ENCODE measurements around the gene RB1. TPM values are rescaled to one million over a fixed set of nuclear protein-coding genes. Genes with fewer than 3 reads are reported as not detected.

The RB1 gene
- total RNA-seq, 1 experiment from 2014 or later = 18.8 TPM

DNA sequence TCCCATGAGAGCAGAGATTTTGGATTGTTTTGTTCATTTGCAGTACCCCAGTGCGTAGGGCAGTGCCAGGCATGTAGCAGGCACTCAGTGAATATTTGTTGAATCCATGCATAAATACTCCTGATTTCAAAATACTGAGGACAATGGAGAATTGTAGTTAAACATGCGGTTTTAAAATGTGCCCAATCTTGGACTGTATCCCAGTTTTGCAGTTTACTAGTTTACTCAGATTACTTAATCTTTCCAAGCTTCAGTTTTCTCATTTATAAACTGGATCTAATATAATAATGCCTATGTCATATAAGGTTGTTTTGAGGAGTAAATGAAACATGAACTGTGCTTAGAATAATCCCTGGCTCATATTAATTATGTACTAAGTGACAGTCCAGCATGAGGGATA, 190.3 kb downstream of the RB1 start (continued):
- TF ChIP-seq, protein P1, sequence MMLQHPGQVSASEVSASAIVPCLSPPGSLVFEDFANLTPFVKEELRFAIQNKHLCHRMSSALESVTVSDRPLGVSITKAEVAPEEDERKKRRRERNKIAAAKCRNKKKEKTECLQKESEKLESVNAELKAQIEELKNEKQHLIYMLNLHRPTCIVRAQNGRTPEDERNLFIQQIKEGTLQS (CRISPR knock-in tag; conservative IDR thresholded peaks at IDR 0.05) = no peak
- TF ChIP-seq TCF7 (CRISPR knock-in tag; IDR thresholded peaks at IDR 0.05; ENCODE audit: low read depth) (no peak), ESRRA (CRISPR knock-in tag; IDR thresholded peaks at IDR 0.05; ENCODE audit: borderline replicate concordance) (no peak)
- TF ChIP-seq, protein P2, sequence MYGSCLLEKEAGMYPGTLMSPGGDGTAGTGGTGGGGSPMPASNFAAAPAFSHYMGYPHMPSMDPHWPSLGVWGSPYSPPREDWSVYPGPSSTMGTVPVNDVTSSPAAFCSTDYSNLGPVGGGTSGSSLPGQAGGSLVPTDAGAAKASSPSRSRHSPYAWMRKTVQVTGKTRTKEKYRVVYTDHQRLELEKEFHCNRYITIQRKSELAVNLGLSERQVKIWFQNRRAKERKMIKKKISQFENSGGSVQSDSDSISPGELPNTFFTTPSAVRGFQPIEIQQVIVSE (CRISPR knock-in tag; IDR thresholded peaks at IDR 0.05; ENCODE audit: borderline replicate concordance) = no peak
- TF ChIP-seq, protein P3, sequence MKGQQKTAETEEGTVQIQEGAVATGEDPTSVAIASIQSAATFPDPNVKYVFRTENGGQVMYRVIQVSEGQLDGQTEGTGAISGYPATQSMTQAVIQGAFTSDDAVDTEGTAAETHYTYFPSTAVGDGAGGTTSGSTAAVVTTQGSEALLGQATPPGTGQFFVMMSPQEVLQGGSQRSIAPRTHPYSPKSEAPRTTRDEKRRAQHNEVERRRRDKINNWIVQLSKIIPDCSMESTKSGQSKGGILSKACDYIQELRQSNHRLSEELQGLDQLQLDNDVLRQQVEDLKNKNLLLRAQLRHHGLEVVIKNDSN (CRISPR knock-in tag; IDR thresholded peaks at IDR 0.05) = no peak
- TF ChIP-seq, protein P4, sequence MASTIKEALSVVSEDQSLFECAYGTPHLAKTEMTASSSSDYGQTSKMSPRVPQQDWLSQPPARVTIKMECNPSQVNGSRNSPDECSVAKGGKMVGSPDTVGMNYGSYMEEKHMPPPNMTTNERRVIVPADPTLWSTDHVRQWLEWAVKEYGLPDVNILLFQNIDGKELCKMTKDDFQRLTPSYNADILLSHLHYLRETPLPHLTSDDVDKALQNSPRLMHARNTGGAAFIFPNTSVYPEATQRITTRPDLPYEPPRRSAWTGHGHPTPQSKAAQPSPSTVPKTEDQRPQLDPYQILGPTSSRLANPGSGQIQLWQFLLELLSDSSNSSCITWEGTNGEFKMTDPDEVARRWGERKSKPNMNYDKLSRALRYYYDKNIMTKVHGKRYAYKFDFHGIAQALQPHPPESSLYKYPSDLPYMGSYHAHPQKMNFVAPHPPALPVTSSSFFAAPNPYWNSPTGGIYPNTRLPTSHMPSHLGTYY (CRISPR knock-in tag; IDR thresholded peaks at IDR 0.05) = no peak

DNA sequence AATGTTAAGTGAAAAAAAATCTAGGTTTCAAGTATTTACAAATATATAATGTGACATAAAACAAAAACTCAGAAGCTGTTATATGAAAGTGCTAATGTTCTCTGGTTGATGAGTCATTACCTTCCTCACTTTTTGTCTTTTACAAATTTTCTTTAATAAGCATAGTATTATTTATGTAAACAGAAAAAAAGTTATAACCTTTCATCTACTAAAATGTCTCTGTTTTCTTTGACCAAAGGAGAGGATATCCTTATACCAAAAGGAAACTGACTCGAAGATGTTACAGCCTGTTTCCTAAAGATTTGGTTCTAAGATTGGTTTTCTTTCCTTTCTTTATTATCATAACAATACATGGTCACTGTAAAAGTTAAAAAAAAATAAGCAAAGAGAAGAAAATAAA, 191.3 kb downstream of the RB1 start:
- ChIA-PET CTCF (no interaction called here), POLR2A (no interaction called here)
- DNase-seq (ENCODE audit: low spot score) = no peak
- TF ChIP-seq, protein P5, sequence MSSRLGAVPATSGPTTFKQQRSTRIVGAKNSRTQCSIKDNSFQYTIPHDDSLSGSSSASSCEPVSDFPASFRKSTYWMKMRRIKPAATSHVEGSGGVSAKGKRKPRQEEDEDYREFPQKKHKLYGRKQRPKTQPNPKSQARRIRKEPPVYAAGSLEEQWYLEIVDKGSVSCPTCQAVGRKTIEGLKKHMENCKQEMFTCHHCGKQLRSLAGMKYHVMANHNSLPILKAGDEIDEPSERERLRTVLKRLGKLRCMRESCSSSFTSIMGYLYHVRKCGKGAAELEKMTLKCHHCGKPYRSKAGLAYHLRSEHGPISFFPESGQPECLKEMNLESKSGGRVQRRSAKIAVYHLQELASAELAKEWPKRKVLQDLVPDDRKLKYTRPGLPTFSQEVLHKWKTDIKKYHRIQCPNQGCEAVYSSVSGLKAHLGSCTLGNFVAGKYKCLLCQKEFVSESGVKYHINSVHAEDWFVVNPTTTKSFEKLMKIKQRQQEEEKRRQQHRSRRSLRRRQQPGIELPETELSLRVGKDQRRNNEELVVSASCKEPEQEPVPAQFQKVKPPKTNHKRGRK (CRISPR knock-in tag; IDR thresholded peaks at IDR 0.05; ENCODE audit: borderline replicate concordance) = no peak
- TF ChIP-seq ESRRA (CRISPR knock-in tag; IDR thresholded peaks at IDR 0.05; ENCODE audit: borderline replicate concordance) = no peak
- TF ChIP-seq, protein P6, sequence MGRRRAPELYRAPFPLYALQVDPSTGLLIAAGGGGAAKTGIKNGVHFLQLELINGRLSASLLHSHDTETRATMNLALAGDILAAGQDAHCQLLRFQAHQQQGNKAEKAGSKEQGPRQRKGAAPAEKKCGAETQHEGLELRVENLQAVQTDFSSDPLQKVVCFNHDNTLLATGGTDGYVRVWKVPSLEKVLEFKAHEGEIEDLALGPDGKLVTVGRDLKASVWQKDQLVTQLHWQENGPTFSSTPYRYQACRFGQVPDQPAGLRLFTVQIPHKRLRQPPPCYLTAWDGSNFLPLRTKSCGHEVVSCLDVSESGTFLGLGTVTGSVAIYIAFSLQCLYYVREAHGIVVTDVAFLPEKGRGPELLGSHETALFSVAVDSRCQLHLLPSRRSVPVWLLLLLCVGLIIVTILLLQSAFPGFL (CRISPR knock-in tag; IDR thresholded peaks at IDR 0.05; ENCODE audit: borderline replicate concordance) = no peak
- Mint-ChIP-seq H3K27ac (no peak overlapping the region), H3K27me3 (ENCODE audit: low read depth) (no peaks in the 10 kb centered on the region), H3K9me3 (no peaks in the 10 kb centered on the region), H3K4me1 (peaks cover 16% of the 10 kb centered on the region), H3K4me3 (no peak overlapping the region), H3K36me3 (no peaks in the 10 kb centered on the region)
- ATAC-seq = no peak

DNA sequence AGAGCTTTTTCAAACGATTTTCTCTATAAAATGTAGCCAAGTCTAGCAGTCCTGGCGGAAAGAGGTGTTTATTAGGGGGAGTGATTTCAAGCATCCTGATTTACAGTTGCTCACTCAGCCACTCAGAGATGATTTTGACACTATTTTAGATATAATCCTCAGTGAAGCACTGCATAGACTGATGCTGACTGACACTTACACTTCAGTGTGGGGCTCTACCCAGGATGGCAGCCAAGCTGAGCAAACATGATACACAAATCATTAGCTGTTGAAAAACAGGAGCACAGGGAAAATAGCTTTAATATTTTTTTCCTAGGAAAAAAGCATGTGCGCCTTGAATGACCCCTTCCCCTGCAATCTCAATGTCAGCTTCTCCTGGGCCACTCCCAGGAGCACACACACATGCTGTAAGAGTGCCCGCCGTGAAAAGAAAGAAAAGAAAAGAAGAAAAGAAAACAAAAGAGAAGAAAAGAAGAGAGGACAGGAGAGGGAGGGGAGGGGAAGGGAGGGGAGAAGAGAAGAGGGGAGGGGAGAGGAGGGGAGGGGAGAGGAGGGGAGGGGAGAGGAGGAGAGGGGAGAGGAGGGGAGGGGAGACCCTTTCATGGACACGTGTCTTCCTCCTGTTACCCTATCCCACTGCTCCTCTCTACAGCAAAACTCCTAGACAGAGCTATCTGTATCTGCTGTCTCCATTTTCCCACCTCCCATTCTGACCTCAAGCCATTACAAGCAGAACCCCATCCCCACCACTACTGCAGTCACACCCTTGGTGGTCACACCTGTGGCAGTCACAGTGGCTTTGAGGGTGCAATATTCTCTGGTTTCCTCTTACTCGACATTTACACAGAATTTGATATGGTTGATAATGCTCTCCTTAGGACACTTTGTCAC, 193.0 kb downstream of the RB1 start:
- no peaks in the 10 kb centered on the region for H3K36me3 Mint-ChIP-seq

More for the DNA sequence above, 193.0 kb downstream of the RB1 start:
- TF ChIP-seq, protein P7, sequence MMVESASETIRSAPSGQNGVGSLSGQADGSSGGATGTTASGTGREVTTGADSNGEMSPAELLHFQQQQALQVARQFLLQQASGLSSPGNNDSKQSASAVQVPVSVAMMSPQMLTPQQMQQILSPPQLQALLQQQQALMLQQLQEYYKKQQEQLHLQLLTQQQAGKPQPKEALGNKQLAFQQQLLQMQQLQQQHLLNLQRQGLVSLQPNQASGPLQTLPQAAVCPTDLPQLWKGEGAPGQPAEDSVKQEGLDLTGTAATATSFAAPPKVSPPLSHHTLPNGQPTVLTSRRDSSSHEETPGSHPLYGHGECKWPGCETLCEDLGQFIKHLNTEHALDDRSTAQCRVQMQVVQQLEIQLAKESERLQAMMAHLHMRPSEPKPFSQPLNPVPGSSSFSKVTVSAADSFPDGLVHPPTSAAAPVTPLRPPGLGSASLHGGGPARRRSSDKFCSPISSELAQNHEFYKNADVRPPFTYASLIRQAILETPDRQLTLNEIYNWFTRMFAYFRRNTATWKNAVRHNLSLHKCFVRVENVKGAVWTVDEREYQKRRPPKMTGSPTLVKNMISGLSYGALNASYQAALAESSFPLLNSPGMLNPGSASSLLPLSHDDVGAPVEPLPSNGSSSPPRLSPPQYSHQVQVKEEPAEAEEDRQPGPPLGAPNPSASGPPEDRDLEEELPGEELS (CRISPR knock-in tag; IDR thresholded peaks at IDR 0.05) = no peak
- TF ChIP-seq CREB1 (CRISPR knock-in tag; IDR thresholded peaks at IDR 0.05) = no peak
- H3K4me3 Mint-ChIP-seq = no peak overlapping the region
- ATAC-seq = no peak; the same call in 1 of the 2 replicates
- DNase-seq (ENCODE audit: low spot score) = no peak
- CTCF ChIA-PET = no interaction called here
- no peaks in the 10 kb centered on the region for H3K27me3 Mint-ChIP-seq (ENCODE audit: low read depth)
- H3K4me1 Mint-ChIP-seq = peaks cover 16% of the 10 kb centered on the region
- H3K9me3 Mint-ChIP-seq = no peaks in the 10 kb centered on the region
- POLR2A ChIA-PET = interaction anchor here (1.4 kb wide), 1 partner anchor 8 kb away, joined by 5 read pairs; no protein-coding TSS in a partner anchor
- peak overlapping the region; percentile 1; the same call in 1 of the 2 replicates for H3K27ac Mint-ChIP-seq
